Hematopoietic multipotent progenitor cell treated with erythropoietin and hydrocortisone succinate and interleukin-3 and kit ligand, for 8 days (in vitro differentiated cells): ENCODE data around the gene IPO5.
A peak's percentile ranks its signal among the peaks of the same experiment; 100 is the strongest.
"Not testable (repeated sequence)": the region's sequence is repeated elsewhere in the genome, so short reads cannot be mapped to it uniquely, and the experiment has no call there.

ENCODE experiments used
- DNase-seq: peaks from one replicate; pipeline ENCODE4 v3.0.0-alpha.2; 2015

Gene IPO5

DNA sequence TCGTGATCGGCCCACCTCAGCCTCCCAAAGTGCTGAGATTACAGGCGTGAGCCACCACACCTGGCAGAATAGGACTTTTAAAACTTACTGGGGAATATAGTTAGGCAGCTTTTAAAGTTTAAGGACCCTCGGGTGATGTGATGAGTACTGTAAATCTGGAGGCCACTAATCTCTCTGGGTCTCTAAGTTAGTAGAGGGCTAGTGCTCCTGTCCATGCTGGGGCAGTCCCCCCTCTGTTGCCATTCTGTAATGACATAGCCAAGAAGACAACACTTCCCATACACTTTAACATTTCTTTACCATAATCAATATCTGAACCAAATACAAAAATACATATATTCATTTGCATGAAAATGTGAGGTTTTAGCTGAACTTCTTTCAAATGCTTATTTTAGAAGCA is 65.7 kb downstream of the IPO5 start:
- DNase-seq, result no peak

GRCh38 chr13:98020271-98020670 is 66.8 kb downstream of the IPO5 start:
- DNase-seq, result no peak

DNA sequence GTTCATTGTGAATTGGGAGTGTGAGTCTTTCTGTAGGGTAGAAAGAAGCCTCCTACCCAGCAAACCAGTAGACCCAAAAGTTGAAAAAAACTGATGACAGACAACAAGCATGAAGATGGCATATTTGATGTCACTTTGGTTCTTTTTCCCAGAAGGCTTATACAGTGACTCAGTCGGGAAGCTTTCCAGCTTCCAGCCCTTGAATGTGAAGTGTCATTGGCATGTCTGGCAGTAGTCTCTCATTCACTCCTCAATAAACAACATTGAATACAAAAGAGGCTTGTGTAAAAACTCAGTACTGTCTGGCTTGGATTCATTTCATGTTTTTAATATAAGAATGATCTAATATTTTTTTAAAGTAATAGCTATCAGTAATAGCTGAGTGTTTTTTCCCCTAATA is 68.7 kb downstream of the IPO5 start:
- no peak for DNase-seq

- DNase-seq, result no peak
These were observed 72.1 kb downstream of the IPO5 start for GRCh38 chr13:98025480-98026025.

DNA sequence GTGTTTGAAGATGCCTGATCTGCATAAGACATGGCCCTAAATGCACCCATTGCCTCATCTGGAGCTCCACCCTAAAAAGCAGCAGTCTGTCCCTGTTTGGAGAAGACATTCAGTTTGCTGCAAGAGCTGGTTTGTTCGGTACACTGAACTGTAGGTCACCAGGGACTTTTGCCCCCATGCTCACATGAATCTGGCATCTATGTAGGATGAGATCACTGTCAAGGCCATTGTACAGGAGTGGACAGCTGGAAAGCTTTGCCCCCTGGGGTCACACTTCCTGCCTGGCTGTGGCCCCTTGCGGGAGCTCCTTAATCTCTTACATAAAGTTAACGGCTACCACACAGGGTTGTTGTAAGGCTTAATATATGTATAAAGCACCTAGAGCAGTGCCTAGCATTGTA is 73.0 kb downstream of the IPO5 start:
- no peak for DNase-seq

DNA sequence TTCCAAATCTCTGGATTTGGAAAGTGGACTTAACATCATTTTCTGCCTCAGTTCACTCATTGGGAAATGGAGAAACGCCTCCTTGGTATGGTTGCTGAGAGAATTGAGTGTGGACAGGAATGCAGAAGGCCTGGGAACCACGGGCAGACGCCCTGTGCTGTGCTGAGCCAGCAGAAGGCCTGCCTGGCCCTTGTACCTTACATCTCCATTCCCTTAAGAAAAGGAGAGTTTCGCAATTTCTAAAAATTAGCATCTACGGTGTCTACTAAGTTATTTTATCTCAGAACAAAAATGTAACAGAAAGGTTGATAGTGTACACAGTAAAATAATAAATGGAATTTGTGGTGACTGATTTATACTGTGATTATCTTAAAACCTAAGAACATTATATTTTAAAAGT is 78.7 kb downstream of the IPO5 start:
- no peak for DNase-seq

DNA sequence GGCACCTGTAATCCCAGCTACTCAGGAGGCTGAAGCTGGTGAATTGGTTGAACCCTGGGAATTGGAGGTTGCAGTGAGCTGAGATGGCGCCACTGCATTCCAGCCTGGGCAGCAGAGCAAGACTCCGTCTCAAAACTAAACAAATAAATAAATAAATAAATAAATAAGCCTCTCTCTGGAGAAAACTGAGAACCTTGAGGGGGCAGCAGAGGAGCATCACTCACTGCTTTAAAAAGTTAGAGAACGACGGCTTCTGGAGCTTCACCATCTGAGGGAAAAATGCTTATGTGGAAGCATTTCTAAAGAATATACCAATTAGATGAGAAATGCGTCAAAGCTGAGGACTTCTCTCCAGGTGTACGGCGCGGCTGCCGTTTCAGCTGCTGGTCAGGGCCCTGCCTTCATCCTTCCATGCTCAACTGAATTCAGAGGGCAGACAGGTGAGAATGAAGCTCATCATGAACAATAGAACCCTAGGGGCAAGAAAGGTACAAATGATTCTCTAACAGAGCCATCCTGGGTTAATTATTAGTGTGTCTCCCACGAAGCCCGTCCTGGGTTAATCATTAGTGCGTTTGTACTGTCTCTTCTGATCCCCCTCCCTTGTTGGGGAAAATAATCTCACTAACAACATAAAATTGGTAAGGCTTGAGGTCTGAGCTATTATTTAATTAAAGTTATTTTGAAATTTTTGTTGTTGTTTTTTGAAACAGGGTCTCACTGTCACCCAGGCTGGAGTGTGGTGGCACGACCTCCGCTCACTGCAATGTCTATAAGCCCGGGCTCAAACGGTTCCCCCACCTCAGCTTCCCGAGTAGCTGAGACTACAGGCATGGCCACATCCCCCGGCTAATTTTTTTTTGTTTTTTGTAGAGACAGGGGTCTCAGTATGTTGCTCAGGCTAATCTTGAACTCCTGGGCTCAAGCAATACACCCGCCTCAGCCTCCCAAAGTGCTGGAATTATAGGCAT is 80.1 kb downstream of the IPO5 start:
- DNase-seq, result peak; percentile 44

GRCh38 chr13:98035373-98035772 is 81.9 kb downstream of the IPO5 start:
- no peak for DNase-seq

DNA sequence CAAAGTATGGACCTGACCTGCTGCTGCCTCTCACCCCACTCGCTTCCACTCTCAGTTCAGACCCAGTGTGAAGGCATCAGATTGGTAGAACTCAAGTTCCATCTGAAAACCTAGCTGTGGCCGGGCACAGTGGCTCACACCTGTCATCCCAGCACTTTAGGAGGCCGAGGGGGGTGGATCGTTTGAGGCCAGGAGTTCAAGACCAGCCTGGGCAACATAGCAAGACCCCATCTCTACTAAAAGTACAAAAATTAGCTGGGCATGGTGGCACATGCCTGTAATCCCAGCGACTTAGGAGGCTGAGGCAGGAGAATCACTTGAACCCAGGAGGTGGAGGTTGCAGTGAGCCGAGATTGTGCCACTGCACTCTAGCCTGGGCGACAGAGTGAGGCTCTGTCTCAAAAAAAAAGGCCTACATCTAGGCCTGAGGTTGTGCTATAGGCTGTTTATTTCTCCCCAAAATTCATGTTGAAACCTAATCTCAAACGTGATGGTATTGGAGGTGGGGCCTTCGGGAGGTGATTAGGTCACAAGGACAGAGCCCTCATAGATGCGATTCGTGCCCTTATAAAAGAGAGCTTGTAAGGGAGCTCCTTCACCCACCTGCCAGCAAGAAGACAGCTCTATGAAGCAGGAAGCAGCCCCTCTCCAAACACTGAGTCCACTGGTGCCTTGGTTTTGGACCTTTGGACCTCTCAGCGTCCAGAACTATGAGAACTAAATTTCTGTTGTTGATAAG is 83.3 kb downstream of the IPO5 start:
- DNase-seq, result not testable (repeated sequence)

- DNase-seq, result no peak
These were observed 85.8 kb downstream of the IPO5 start for GRCh38 chr13:98039261-98039660.

DNA sequence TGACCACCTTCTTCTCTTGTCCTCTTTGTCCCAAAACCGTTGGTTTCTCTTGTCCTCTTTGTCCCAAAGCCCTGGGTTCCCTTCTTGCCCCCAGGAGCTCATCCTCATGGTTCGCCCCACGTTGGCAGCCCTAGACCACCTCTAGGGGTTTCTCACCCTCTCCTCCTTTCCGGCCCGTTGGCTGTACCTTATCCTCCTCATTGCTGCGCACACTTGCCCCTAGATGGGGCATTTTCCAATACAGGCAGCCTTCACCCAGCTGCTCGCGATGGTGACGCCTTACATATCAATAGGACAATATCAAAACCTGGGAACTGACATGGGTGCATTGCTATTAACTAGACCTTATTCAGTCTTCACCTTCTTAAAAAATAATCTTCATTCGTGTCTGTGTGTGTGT is 86.5 kb downstream of the IPO5 start:
- no peak for DNase-seq

- no peak for DNase-seq
These were observed 87.8 kb downstream of the IPO5 start for GRCh38 chr13:98041081-98041820.

GRCh38 chr13:98044301-98044700 is 90.8 kb downstream of the IPO5 start:
- no peak for DNase-seq

DNA sequence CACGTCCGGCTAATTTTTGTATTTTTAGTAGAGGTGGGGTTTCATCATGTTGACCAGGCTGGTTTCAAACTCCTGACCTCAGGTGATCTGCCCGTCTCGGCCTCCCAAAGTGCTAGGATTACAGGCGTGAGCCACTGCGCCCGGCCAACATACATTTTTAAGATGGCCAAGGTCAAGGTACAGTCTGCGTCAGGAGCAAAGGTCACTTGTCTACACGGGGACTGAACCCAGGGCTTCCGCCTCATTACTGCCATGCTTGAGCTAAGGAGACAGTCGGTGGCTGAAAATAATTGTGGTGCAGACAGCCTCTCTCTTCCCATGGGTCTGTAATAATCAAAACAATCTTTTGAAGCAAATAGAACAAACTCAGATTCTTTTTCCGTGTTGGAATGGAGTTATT is 94.3 kb downstream of the IPO5 start:
- DNase-seq, result not testable (repeated sequence)

- DNase-seq, result no peak
These were observed 94.8 kb downstream of the IPO5 start for GRCh38 chr13:98048265-98048664.

- DNase-seq, result no peak
These were observed 96.6 kb downstream of the IPO5 start for GRCh38 chr13:98050041-98050466.

- no peak for DNase-seq
These were observed 98.9 kb downstream of the IPO5 start for GRCh38 chr13:98052412-98052811.

GRCh38 chr13:98054301-98054700 is 100.8 kb downstream of the IPO5 start:
- no peak for DNase-seq

- DNase-seq, result no peak
These were observed 102.1 kb downstream of the IPO5 start for GRCh38 chr13:98055623-98056022.

GRCh38 chr13:98056839-98057410 is 103.5 kb downstream of the IPO5 start:
- no peak for DNase-seq

DNA sequence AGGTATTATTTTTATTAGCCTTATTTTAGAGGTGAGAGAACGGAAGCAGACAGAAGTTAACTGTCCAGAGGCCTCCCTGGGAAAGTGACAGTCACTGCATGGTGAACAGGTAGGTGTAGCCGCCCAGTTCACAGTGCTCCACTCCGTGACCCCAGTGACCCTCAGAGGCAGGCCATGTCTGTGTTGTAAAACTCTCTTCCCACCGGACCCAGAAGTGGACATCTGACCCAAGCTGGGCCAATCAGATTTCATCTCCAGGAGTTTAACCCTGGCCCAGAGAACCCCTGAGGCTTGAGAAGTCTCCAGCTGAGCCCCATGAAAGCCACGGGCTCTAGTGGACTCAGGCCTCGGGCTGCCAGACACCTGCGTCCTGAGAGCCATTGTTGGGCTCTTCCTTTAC is 105.8 kb downstream of the IPO5 start:
- no peak for DNase-seq

- DNase-seq, result no peak
These were observed 106.8 kb downstream of the IPO5 start for GRCh38 chr13:98060282-98060681.

GRCh38 chr13:98065468-98065867 is 112.0 kb downstream of the IPO5 start:
- DNase-seq, result peak; percentile 3
